GM21515 (cell line): ENCODE results near the gene DISP3.

Source experiments
- ATAC-seq: cut with Tn5 transposase; IDR thresholded peaks from one replicate; pipeline ENCODE4 v1.9.1; 2021; ENCODE audit not compliant: unreplicated experiment

Gene DISP3

DNA sequence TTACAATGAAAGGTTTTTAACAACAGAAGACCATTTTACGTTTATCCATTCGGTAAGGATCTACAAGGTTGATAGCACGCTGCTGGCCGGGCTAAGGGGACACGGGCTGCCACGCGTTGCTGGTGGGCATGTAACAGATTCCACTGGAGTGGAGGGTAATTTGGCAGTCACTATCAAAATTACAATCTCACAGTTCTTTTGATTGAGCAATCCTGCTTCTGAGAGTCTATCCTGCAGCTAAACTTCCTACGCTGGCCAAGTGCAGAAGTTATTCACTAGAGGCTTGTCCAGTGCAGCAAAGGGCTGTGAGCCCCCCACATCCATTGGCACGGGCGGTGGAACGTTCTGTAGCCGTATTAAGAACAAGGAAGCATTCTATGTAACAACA is 61.8 kb downstream of the DISP3 start:
- no peak for ATAC-seq

DNA sequence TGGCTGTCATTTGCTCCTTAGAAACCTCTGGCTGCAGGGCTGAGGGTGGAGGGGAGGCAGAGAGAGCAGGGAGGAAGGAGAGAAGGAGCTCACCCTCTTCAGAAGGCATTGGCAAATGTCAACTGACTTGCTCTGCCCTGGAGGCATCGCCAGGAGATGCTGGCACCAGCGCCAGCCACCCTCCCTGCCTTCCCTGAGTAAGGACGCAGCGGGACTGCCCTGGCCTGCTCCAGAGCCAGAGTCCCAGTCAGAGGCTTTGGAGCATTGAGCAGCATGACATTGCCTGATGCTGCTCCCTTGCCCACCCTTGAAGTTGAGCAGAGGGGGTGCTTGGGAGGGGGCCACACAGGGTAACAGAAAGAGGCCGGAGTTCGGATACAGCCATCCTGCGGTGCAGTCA is 62.3 kb downstream of the DISP3 start:
- no peak for ATAC-seq

DNA sequence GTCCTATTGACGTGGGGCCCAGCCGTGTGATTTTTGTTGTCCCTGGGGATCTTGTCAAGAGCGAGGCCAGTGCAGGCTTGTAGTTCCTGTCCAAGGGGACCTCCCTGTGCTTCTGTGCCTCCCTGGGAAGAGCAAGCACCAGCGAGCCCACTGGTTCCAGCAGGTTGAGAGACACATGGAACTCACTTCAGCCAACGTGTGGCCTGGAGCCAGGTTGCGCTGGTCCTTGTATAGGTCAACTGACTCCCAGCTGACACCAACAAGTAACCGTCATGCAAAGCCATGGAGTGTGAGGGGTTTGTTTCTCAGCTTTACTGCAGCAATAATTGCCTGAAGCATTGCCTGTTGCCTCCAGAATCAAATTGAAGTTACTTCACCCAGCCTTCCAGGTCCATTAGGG is 63.0 kb downstream of the DISP3 start:
- ATAC-seq, result no peak

- ATAC-seq, result no peak
Observed at GRCh38 chr1:11543392-11543791, 64.4 kb downstream of the DISP3 start.

DNA sequence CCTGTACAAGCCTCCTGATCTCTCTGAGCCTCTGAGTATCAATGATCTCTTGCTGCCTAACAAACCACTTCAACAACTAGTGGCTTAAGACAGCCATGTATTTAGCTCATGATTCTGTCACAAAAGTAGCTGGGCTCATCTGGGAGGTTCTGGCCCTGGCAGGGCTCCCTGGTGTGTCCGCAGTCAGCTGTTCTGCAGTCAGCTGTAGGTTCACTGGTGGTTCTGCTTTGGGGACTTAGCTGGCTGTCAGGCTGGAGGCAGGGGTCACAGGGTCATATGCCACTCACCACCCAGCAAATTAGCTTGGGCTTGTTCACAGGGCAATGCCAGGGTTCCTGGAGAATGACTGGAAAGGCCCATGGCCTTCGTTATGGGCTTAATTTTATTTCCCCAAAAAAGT is 64.8 kb downstream of the DISP3 start:
- ATAC-seq, result no peak

GRCh38 chr1:11546456-11546855 is 67.5 kb downstream of the DISP3 start:
- ATAC-seq, result no peak

- no peak for ATAC-seq
Observed at GRCh38 chr1:11550664-11551283, 71.8 kb downstream of the DISP3 start.

DNA sequence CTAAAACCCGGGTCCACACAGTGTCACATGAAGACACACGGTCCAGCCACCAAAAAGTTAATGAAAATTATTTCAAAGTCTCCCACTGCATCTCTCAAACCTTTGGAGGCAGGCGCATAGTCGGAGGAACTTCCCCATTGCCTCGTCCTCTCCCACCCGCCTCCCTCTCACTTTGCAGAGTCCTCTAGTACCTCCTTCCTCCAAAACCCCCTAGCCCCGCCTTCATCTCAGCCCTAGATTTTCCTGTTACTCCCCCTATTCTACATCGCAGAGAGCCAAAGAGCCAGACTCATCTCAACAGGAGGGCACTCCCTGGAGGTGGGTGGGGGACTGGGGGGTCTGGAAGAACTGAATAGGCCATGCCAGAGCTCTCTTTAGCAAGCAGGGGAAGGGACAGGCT is 79.3 kb downstream of the DISP3 start:
- ATAC-seq, result no peak

GRCh38 chr1:11558871-11559590 is 80.1 kb downstream of the DISP3 start:
- no peak for ATAC-seq

DNA sequence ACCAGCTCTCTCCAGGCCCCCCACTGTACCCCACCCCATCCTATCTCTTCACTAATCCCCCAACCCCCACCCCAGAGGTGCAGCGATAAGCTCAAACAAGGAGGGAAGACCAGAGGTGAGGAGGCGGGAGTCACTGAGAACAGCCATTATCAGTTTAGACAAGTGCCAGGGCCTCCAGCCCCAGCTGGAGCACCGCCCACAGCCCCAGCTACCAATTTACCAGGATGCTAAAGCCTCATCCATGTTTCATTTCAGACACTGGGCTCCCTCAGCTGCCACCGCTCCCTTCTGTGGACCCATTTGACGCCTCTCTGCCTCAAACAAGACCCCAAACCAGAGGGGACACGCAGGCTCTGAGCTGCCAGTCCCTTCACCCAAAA is 80.6 kb downstream of the DISP3 start:
- no peak for ATAC-seq

GRCh38 chr1:11560061-11560460 is 81.1 kb downstream of the DISP3 start:
- no peak for ATAC-seq

GRCh38 chr1:11561740-11562139 is 82.8 kb downstream of the DISP3 start:
- ATAC-seq, result no peak

- no peak for ATAC-seq
Observed at GRCh38 chr1:11562664-11563063, 83.7 kb downstream of the DISP3 start.

GRCh38 chr1:11563560-11564069 is 84.7 kb downstream of the DISP3 start:
- no peak for ATAC-seq

- no peak for ATAC-seq
Observed at GRCh38 chr1:11564237-11564636, 85.3 kb downstream of the DISP3 start.

DNA sequence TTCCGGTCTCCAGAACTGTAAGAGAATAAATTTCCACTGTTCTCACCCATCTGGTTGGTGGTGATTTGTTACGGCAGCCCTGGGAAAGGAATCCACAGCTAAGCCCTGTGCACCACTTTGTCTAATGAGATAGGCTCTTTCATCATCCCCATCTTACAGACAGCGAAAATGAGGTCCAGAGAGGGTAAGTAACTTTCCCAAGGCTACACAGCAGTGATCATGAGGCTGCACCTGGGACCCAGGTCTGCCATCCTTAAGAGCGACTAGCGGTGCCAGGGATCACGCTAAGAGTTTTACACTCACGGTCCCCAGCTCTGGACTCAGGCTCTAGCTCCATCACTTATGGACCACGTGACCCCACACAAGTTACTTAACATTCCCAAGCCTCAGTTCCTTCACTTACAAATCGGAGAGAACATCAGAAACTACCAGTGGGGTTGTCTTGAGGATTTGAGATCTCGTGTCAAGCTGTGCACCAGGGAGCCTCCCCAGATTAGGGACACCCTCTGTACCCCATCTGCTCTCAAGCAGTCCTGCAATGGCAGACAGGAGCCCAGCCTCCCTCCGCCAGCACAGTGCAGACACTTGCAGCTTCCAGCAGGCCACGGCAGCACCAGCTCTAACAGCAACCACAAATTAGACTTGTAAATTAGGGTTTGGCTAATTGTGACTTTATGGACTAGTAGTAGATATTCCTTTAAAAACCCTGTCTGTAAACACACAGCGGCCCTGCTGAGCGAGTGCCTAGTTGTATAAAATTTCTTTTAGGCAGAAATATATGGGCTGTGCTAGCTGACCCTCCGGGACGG is 87.3 kb downstream of the DISP3 start:
- no peak for ATAC-seq

DNA sequence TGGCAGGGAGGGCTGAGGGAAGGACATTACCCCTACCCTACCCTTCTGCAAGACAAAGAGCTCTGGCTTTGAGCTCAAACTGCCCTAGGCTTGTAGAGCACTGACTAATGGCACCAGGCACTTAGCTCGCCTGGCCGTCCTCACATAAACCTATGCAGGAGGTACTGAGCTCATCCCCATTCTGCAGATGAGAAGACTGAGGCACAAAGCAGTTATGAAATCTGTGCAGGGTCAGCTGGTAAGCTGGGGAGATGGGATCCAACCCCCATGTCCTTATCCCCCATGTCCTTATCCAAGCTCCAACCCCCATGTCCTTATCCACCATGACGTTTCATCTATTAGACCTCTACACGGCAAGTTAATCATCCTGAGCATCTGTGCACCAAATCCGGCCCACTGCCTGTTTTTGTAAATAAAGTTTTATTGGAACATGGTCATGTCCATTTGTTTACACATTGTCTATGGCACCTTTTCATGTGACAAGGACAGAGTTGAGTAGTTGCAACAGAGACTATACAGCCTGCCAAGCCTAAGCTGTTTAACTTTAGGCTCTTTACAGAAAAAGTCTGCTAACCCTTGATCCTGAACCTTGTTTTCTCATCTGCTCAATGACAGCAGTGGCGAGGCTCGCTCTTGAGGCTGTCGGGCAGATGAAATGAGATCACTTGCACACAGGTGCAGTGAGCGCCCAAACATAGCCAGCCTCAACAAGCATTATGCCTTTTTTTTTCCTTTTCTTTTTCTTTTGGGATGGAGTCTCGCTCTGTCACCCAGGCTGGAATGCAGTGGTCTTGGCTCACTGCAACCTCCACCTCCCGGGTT is 88.5 kb downstream of the DISP3 start:
- ATAC-seq, result no peak

DNA sequence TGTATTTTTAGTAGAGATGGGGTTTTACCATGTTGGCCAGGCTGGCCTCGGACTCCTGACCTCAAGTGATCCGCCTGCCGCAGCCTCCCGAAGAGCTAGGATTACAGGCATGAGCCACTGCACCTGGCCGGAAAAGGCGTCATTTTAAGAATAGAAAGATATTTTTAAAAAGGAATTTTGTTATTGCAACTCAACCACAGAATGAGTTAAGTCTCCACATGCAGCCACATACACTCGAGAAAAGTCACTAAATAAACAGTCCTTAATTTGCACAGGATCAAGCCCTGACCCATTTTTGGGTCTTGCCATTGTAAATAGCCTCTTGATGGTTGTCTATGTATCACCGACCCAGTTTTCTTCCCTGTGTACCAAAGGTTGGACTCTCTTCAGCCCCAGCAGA is 89.7 kb downstream of the DISP3 start:
- no peak for ATAC-seq

DNA sequence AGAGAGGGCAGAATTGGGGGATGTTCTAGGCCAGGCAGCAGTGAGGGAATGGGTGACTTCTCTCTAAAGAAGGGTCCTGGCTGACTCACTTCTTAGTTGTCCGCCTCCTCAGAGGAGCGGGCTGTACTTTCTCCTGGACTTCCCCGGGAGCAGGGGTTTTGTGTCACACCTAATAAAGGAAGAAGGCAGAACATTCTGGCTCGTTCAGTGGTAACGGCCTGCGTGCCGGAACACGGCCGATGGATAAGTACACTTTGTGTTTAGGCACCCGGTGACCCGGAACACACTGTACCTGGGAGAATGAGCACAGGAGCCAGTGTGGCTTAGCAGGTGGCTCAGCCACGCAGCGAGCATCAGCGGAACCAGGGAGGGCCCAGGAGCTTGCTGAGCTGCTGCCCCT is 90.6 kb downstream of the DISP3 start:
- no peak for ATAC-seq

GRCh38 chr1:11569954-11570353 is 91.0 kb downstream of the DISP3 start:
- no peak for ATAC-seq

DNA sequence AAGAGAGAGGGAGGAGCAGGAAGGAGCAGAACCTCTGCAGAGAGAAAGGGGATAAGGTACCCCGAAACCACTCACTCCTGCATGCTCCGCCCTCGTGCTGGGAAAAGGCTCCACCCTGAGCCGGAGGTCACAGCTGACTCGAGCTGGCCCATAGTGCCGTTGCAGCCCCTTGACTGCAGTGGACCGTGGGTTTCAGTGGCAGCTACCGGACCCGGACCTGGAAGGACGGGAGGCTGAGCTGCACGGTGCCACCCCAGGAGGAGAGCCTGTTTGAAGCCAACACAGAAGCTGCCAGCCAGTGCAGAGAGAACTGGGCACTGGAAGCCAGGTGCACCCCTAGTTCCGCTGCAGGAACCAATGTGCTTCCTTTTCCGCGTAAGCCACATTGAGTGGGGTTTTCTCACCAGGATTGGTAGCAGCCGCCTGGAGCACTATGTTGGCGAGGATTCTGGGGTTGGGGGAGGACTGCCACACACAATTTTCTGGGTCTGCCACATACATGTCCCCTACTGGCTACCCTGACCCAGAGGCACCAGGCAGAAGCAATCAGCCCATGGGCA is 91.9 kb downstream of the DISP3 start:
- no peak for ATAC-seq
